ENCODE results near the gene EBP.

GRCh38 chrX:48498374-48498809 lies 23.2 kb upstream of the EBP start:
- TF ChIP-seq EP300 (IDR thresholded peaks at IDR 0.05) (no peak), CTCF (IDR thresholded peaks at IDR 0.05) (no peak), POLR2AphosphoS5 (IDR thresholded peaks at IDR 0.05) (no peak), POLR2A (IDR thresholded peaks at IDR 0.05; ENCODE audit: low read depth) (no peak)

Measured in esophagus muscularis mucosa (tissue), 4 donors.